OCI-LY7 (cell line): ENCODE data around the gene WDR87.

Experiments used
- EZH2phosphoT487 ChIP-seq: fragments of 200-600 bp; sonication (generic); IDR thresholded peaks from 2 replicates; pipeline ENCODE4 v1.6.1; 2018; ENCODE audit warnings: low read depth, borderline replicate concordance, mild to moderate bottlenecking, mixed run types, antibody characterized with exemption, low read length, moderate library complexity, mixed read lengths
- TF ChIP-seq, protein P1 (sequence below): fragments of 200-600 bp; sonication (generic); conservative IDR thresholded peaks from 2 replicates; pipeline ENCODE4 v1.5.1; 2014; ENCODE audit warnings: mild to moderate bottlenecking, antibody characterized with exemption, low read length, moderate library complexity, mixed read lengths

DNA sequence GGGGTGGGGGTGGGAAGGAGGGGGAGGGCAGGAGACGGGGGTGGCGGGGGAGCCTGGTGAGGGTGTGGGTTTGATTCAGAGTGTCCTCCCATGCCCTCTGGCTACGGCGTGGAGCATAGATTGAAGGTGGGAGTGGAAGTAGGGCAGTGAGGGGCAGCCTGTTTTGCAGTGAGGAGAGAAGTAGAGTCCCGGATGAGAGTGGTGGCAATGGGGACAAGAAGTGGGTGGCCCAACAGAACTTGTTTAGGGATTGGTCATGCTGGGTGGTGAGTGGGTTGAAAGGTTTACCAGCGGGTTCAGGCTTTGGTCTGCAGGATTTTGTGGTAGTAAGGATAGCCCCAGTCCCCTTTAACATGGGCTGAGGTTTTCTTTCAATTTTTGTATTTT lies 36.1 kb upstream of the WDR87 start:
- TF ChIP-seq, protein P1, sequence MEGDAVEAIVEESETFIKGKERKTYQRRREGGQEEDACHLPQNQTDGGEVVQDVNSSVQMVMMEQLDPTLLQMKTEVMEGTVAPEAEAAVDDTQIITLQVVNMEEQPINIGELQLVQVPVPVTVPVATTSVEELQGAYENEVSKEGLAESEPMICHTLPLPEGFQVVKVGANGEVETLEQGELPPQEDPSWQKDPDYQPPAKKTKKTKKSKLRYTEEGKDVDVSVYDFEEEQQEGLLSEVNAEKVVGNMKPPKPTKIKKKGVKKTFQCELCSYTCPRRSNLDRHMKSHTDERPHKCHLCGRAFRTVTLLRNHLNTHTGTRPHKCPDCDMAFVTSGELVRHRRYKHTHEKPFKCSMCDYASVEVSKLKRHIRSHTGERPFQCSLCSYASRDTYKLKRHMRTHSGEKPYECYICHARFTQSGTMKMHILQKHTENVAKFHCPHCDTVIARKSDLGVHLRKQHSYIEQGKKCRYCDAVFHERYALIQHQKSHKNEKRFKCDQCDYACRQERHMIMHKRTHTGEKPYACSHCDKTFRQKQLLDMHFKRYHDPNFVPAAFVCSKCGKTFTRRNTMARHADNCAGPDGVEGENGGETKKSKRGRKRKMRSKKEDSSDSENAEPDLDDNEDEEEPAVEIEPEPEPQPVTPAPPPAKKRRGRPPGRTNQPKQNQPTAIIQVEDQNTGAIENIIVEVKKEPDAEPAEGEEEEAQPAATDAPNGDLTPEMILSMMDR: no peak
- no peak for TF ChIP-seq EZH2phosphoT487
